IMR-90 (cell line): ENCODE measurements around the gene UMODL1. TPM values are rescaled to one million over a fixed set of nuclear protein-coding genes. Genes with fewer than 3 reads are reported as not detected.

Experiments
- BHLHE40 ChIP-seq: fragments of 150-350 bp; IDR thresholded peaks from 2 replicates; pipeline ENCODE4 v1.6.1; 2016; ENCODE audit warnings: mild to moderate bottlenecking, low read depth, low read length
- CHD1 ChIP-seq: IDR thresholded peaks from 2 replicates; pipeline ENCODE4 v1.6.1; 2012; ENCODE audit warnings: low read depth, low read length, improper control_type of control experiment
- CTCF ChIP-seq: conservative IDR thresholded peaks from 2 replicates; pipeline ENCODE4 v1.5.1; 2012; ENCODE audit warnings: mild to moderate bottlenecking, low read depth, low read length, improper control_type of control experiment
- polyA plus RNA-seq, 3 experiments: library from polyadenylated mRNA; depleted of rRNA; stranded (reverse); fragments of >200 nt; gene quantifications; 2 replicates each; pipeline ENCODE4 v1.2.3, GENCODE V29; 2012; ENCODE audit warnings: low replicate concordance in 1 of 3
- total RNA-seq: library from RNA; depleted of rRNA; stranded (reverse); fragments of >200 nt; gene quantifications from 2 replicates; pipeline ENCODE4 v1.2.3, GENCODE V29; 2012

UMODL1 gene
- total and polyA plus RNA-seq, 2 of the 4 experiments (the other 2 are of a cell fraction) = 0.02 TPM; not detected in 1

- TF ChIP-seq CTCF (no peak), CHD1 (no peak; the same call in 1 of the 2 replicates), BHLHE40 (peak; percentile 44; the same call in 1 of the 2 replicates)
Measured at GRCh38 chr21:42040411-42041180, 30.5 kb upstream of the UMODL1 start (continued).
